Endothelial cell of umbilical vein (primary cell): Measurements from ENCODE around the gene TMEM270. TPM values are rescaled to one million over a fixed set of nuclear protein-coding genes. Genes with fewer than 3 reads are reported as not detected.

Experiments
- BruUV-seq: library from RNA; stranded (reverse); fragments of 400-500 nt; replicated peaks from 2 replicates; lab custom pipeline; 2021; lab: Mats Ljungman, UMichigan
- CTCF ChIA-PET: fragments of 300-600, 350-600 bp; sonication (Branson Sonifier 250); formaldehyde crosslinking; loops from one replicate; lab custom pipeline; 2021; ENCODE audit warnings: antibody characterized with exemption, inconsistent platforms; lab: Charles Lee
- POLR2A ChIA-PET: fragments of 300-600, 350-600 bp; sonication (Branson Sonifier 250); formaldehyde crosslinking; loops from one replicate; lab custom pipeline; 2021; ENCODE audit warnings: antibody characterized with exemption, inconsistent platforms; lab: Charles Lee
- DNase-seq: peaks from one replicate; pipeline ENCODE4 v3.0.0-alpha.2; 2011; ENCODE audit warnings: low read depth, low spot score
- FAIRE-seq: peaks from 2 replicates; lab custom pipeline; 2011; peaks lifted over from hg19 to GRCh38; lab: Jason Lieb, UNC
- H2AFZ ChIP-seq: 2 replicates; pipeline ENCODE4 v1.6.0; 2012; ENCODE audit warnings: low read depth, low read length, control low read depth, inconsistent platforms
- H3K27ac ChIP-seq: 2 replicates; pipeline ENCODE4 v1.5.1; 2011; ENCODE audit warnings: low read depth, mild to moderate bottlenecking, control low read depth, low read length, moderate library complexity; ENCODE audit not compliant: insufficient read depth
- H3K27me3 ChIP-seq, 2 experiments: 2 replicates each; pipeline versions ENCODE4 v1.6.0 to v1.6.1; 2011; ENCODE audit warnings: low read length in 2 of 2, mixed read lengths in 1 of 2; ENCODE audit not compliant: control insufficient read depth in 2 of 2, insufficient read depth in 2 of 2
- H3K36me3 ChIP-seq, 2 experiments: 2 replicates in 1 of 2; 3 replicates in 1 of 2; pipeline ENCODE4 v1.5.1; 2011; ENCODE audit warnings: low read length in 2 of 2, mild to moderate bottlenecking in 1 of 2, moderate library complexity in 1 of 2; ENCODE audit not compliant: control insufficient read depth in 2 of 2, insufficient read depth in 2 of 2; ENCODE audit errors: extremely low read depth in 1 of 2
- H3K4me1 ChIP-seq: 3 replicates; pipeline ENCODE4 v1.5.1; 2011; ENCODE audit warnings: mild to moderate bottlenecking, low read length; ENCODE audit not compliant: control insufficient read depth, insufficient read depth; ENCODE audit errors: extremely low read depth
- H3K4me2 ChIP-seq: 2 replicates; pipeline ENCODE4 v1.6.1; 2011; ENCODE audit warnings: low read length, control low read depth, mixed read lengths; ENCODE audit not compliant: insufficient read depth
- H3K4me3 ChIP-seq, 3 experiments: fragments of 200-600 bp in 1 of 3; sonication (generic), shearing (Covaris generic) in 1 of 3; replicated peaks in 1 of 3; 2 replicates each; pipeline ENCODE4 v1.5.1; 2011 to 2016; ENCODE audit warnings: control low read depth in 3 of 3, low read length in 3 of 3, mild to moderate bottlenecking in 2 of 3, inconsistent platforms in 1 of 3, low read depth in 1 of 3, moderate library complexity in 1 of 3; ENCODE audit not compliant: insufficient read depth in 1 of 3
- H3K79me2 ChIP-seq: 2 replicates; pipeline ENCODE4 v1.6.0; 2012; ENCODE audit warnings: low read length, inconsistent platforms; ENCODE audit not compliant: control insufficient read depth, insufficient read depth
- H3K9ac ChIP-seq: replicated peaks from 2 replicates; pipeline ENCODE3; 2011; ENCODE audit warnings: low read length, control low read depth; ENCODE audit not compliant: insufficient read depth; ENCODE audit errors: extremely low read depth
- H3K9me1 ChIP-seq: replicated peaks from 3 replicates; pipeline ENCODE4 v1.6.0; 2011; ENCODE audit warnings: mild to moderate bottlenecking, low read length; ENCODE audit not compliant: control insufficient read depth, insufficient read depth; ENCODE audit errors: extremely low read depth
- H3K9me3 ChIP-seq: replicated peaks from 2 replicates; pipeline ENCODE4 v1.5.1; 2012; ENCODE audit warnings: low read length, inconsistent platforms; ENCODE audit not compliant: control insufficient read depth, insufficient read depth
- H4K20me1 ChIP-seq: replicated peaks from 2 replicates; pipeline ENCODE3; 2011; ENCODE audit warnings: mild to moderate bottlenecking, low read length; ENCODE audit not compliant: control insufficient read depth, insufficient read depth; ENCODE audit errors: extremely low read depth
- EZH2 ChIP-seq: IDR thresholded peaks from 2 replicates; pipeline ENCODE4 v1.6.1; 2012; ENCODE audit warnings: borderline replicate concordance, low read depth, mild to moderate bottlenecking, moderate library complexity, low read length, inconsistent platforms; ENCODE audit not compliant: severe bottlenecking
- FOS ChIP-seq: IDR thresholded peaks from 2 replicates; pipeline ENCODE4 v1.6.1; 2011; ENCODE audit warnings: mild to moderate bottlenecking, low read length, moderate library complexity, borderline replicate concordance; ENCODE audit not compliant: insufficient read depth
- GATA2 ChIP-seq: IDR thresholded peaks from 2 replicates; pipeline ENCODE4 v1.7.0; 2011; ENCODE audit warnings: low read depth, mild to moderate bottlenecking, moderate library complexity, mixed read lengths, low read length; ENCODE audit not compliant: insufficient read length, insufficient read depth
- JUN ChIP-seq: IDR thresholded peaks from 2 replicates; pipeline ENCODE4 v1.6.1; 2011; ENCODE audit warnings: borderline replicate concordance, low read depth; ENCODE audit not compliant: insufficient read length, insufficient read depth
- MYC ChIP-seq: IDR thresholded peaks from one replicate; pipeline ENCODE4 v1.6.1; 2011; ENCODE audit warnings: mild to moderate bottlenecking, low read depth, low read length
- POLR2A ChIP-seq: IDR thresholded peaks from 2 replicates; pipeline ENCODE4 v1.6.1; 2012; ENCODE audit warnings: low read depth, mild to moderate bottlenecking, control low read depth, low read length
- POLR2AphosphoS5 ChIP-seq: IDR thresholded peaks from 2 replicates; pipeline ENCODE4 v1.6.1; 2012; ENCODE audit warnings: low read depth, mild to moderate bottlenecking, control low read depth, low read length, moderate library complexity; ENCODE audit not compliant: insufficient read depth
- dilution Hi-C: fragments of 300-500 bp; cut with MboI; formaldehyde crosslinking; loops from one replicate; pipeline ENCODE4 v1.15.0; 2019; ENCODE audit warnings: low sequenced_read_pairs; ENCODE audit not compliant: extremely low pct_ligation_motif_present
- intact Hi-C: fragments of 100-400 bp; cut with micrococcal nuclease; formaldehyde crosslinking; loops from one replicate; pipeline ENCODE4 v1.10.0; 2022
- polyA plus RNA-seq, 4 experiments: library from polyadenylated mRNA; depleted of rRNA in 3 of 4; stranded (reverse) in 3 of 4; unstranded in 1 of 4; fragments of >200 nt; gene quantifications; 2 replicates each; pipeline versions ENCODE4 v1.2.1 to v1.2.3, GENCODE V29; 2011 to 2012; ENCODE audit warnings: missing spikeins in 1 of 4
- total RNA-seq: library from RNA; stranded (reverse); gene quantifications from 2 replicates; pipeline ENCODE4 v1.2.3, GENCODE V29; 2021
- TF ChIP-seq, protein P1 (sequence below), 2 donors: IDR thresholded peaks; 1 replicate in 1 of 2; 2 replicates in 1 of 2; pipeline ENCODE4 v1.5.1; 2011; ENCODE audit warnings: low read length in 2 of 2, mild to moderate bottlenecking in 2 of 2, moderate library complexity in 2 of 2, control low read depth in 1 of 2, inconsistent platforms in 1 of 2, low read depth in 1 of 2; ENCODE audit not compliant: insufficient read depth in 1 of 2; ENCODE audit errors: extremely low read depth in 1 of 2
- TF ChIP-seq, protein P2 (sequence below): IDR thresholded peaks from 2 replicates; pipeline ENCODE4 v1.6.1; 2011; ENCODE audit not compliant: insufficient read depth, insufficient read length

TMEM270 gene
- total and polyA plus RNA-seq, 2 donors (not counting 3 experiments of a cell fraction or from before 2014, with no cell fraction given), result not detected

DNA sequence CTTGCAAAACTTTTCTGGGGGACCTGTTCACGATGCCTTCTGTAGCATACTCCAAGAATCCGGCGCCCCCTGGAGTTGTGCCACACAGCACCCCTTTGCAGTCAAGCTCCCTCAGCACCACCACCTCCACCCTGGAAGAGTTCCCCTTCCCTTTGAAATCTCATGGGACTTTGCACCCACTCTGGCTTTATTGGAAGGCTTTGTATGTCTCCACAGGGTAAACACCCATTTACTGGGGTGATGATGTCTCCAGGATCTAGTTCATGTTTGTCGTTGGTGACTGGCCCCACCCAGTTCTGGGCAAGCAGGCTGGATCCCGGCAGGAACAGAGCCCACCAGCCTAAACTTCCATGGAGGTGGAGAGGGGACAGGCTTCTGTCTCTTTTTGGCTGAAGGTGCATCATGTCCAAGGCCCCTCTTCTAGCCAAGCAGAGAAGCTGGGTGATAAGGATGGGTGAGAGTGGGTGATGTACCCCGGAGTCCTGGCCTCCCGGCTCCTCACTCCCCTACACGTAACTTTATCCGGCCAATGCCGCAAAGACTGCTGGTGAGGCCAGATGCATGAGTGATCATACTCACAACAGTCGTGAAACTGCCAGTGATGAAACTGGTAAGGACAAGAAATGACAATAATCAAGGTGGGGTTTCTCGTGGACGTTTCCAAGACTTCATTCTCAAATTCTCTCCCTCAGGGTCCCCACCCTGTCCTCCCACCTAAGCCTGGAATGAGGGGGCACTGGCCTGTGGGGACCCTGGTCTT is 30.9 kb upstream of the TMEM270 start:
- no TSS peak for BruUV-seq
- FAIRE-seq, result no peak
- dilution Hi-C loops, result no loop called here

More for the DNA sequence above, 30.9 kb upstream of the TMEM270 start:
- POLR2A ChIA-PET, result no interaction called here
- Histone ChIP-seq H3K9ac (no peak overlapping the region), H3K9me1 (no peaks in the 10 kb centered on the region), H3K9me3 (no peaks in the 10 kb centered on the region), H3K27me3 (no peaks in the 10 kb centered on the region), H2AFZ (no peak overlapping the region), H3K4me1 (peaks cover 5% of the 10 kb centered on the region), H3K4me2 (no peak overlapping the region), H4K20me1 (no peaks in the 10 kb centered on the region), H3K36me3 (no peaks in the 10 kb centered on the region), H3K4me3 (no peak overlapping the region), H3K27ac (no peak overlapping the region), H3K79me2 (no peaks in the 10 kb centered on the region)
- TF ChIP-seq JUN, result no peak
- TF ChIP-seq EZH2, result no peak
- TF ChIP-seq, protein P1, sequence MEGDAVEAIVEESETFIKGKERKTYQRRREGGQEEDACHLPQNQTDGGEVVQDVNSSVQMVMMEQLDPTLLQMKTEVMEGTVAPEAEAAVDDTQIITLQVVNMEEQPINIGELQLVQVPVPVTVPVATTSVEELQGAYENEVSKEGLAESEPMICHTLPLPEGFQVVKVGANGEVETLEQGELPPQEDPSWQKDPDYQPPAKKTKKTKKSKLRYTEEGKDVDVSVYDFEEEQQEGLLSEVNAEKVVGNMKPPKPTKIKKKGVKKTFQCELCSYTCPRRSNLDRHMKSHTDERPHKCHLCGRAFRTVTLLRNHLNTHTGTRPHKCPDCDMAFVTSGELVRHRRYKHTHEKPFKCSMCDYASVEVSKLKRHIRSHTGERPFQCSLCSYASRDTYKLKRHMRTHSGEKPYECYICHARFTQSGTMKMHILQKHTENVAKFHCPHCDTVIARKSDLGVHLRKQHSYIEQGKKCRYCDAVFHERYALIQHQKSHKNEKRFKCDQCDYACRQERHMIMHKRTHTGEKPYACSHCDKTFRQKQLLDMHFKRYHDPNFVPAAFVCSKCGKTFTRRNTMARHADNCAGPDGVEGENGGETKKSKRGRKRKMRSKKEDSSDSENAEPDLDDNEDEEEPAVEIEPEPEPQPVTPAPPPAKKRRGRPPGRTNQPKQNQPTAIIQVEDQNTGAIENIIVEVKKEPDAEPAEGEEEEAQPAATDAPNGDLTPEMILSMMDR (IDR thresholded peaks at IDR 0.05; ENCODE audit: extremely low read depth in 1 of 2, insufficient read depth in 1 of 2, low read depth in 1 of 2, low read length in 2 of 2), result no peak
- TF ChIP-seq POLR2AphosphoS5, result no peak
- TF ChIP-seq, protein P2, sequence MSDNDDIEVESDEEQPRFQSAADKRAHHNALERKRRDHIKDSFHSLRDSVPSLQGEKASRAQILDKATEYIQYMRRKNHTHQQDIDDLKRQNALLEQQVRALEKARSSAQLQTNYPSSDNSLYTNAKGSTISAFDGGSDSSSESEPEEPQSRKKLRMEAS, result no peak
- TF ChIP-seq FOS, result no peak
- TF ChIP-seq MYC, result no peak
- no peak for TF ChIP-seq POLR2A
- no peak for TF ChIP-seq GATA2
- DNase-seq, result no peak
- intact Hi-C loops, result loop anchor here (2.0 kb wide), 1 partner anchor 13 kb away; the partner anchor contains the start of gene METTL27
- CTCF ChIA-PET, result interaction anchor here (1.4 kb wide), 1 partner anchor 13 kb away, joined by 4 read pairs; the partner anchor contains the start of gene METTL27
